H1 (cell line): ENCODE results near the gene CPHXL2. TPM values are rescaled to one million over a fixed set of nuclear protein-coding genes. Genes with fewer than 3 reads are reported as not detected.

ENCODE experiments used
- CTCF ChIA-PET: fragments of 300-600 bp; sonication (Branson Sonifier 250); formaldehyde crosslinking; loops from one replicate; lab custom pipeline; 2021; ENCODE audit not compliant: partially characterized antibody; lab: Charles Lee
- POLR2A ChIA-PET: fragments of 300-600 bp; sonication (Branson Sonifier 250); formaldehyde crosslinking; loops from one replicate; lab custom pipeline; 2021; ENCODE audit warnings: inconsistent platforms; ENCODE audit not compliant: partially characterized antibody; lab: Charles Lee
- DNase-seq, 2 experiments: peaks; one replicate each; pipeline versions ENCODE4 v3.0.0 to v3.0.0-alpha.2; 2010 to 2022; ENCODE audit warnings: low spot score in 2 of 2, low read depth in 1 of 2, mixed read lengths in 1 of 2
- FAIRE-seq: peaks from 2 replicates; lab custom pipeline; 2011; peaks lifted over from hg19 to GRCh38; lab: Jason Lieb, UNC
- H2AFZ ChIP-seq: 2 replicates; pipeline ENCODE4 v1.8.1; 2012; ENCODE audit warnings: low read length, inconsistent platforms
- H2AK5ac ChIP-seq: 2 replicates; pipeline ENCODE4 v1.6.1; 2013; ENCODE audit warnings: low read depth, low read length
- H2BK120ac ChIP-seq: replicated peaks from 2 replicates; pipeline ENCODE3; 2013; ENCODE audit warnings: low read depth, low read length, inconsistent platforms
- H2BK12ac ChIP-seq: 2 replicates; pipeline ENCODE4 v1.6.1; 2013; ENCODE audit warnings: low read depth, low read length
- H2BK15ac ChIP-seq: 2 replicates; pipeline ENCODE4 v1.6.1; 2013; ENCODE audit warnings: low read length
- H2BK20ac ChIP-seq: 2 replicates; pipeline ENCODE4 v1.6.1; 2013; ENCODE audit warnings: low read length
- H2BK5ac ChIP-seq: 2 replicates; pipeline ENCODE4 v1.6.1; 2013; ENCODE audit warnings: low read depth, low read length
- H3K14ac ChIP-seq: 2 replicates; pipeline ENCODE4 v1.6.1; 2013; ENCODE audit warnings: inconsistent platforms; ENCODE audit not compliant: insufficient read length
- H3K18ac ChIP-seq: 2 replicates; pipeline ENCODE4 v1.6.1; 2013; ENCODE audit warnings: low read length; ENCODE audit errors: extremely low read depth
- H3K23ac ChIP-seq: 2 replicates; pipeline ENCODE4 v1.6.1; 2013; ENCODE audit warnings: inconsistent platforms; ENCODE audit not compliant: insufficient read length
- H3K23me2 ChIP-seq: 2 replicates; pipeline ENCODE4 v1.6.1; 2013; ENCODE audit warnings: low read depth, low read length
- H3K27ac ChIP-seq: 2 replicates; pipeline ENCODE4 v1.6.1; 2011; ENCODE audit warnings: low read depth, low read length, inconsistent platforms
- H3K27me3 ChIP-seq, 4 experiments: replicated peaks in 1 of 4; 1 replicate in 1 of 4; 2 replicates in 3 of 4; pipeline versions ENCODE4 v1.6.1 to v1.8.1; 2011 to 2013; ENCODE audit warnings: low read length in 3 of 4, mild to moderate bottlenecking in 3 of 4, inconsistent platforms in 2 of 4, mixed read lengths in 2 of 4, moderate library complexity in 1 of 4; ENCODE audit not compliant: control insufficient read depth in 3 of 4, insufficient read depth in 3 of 4; ENCODE audit errors: extremely low read depth in 1 of 4
- H3K36me3 ChIP-seq, 4 experiments: 2 replicates each; pipeline versions ENCODE4 v1.6.1 to v1.8.1; 2011 to 2013; ENCODE audit warnings: mild to moderate bottlenecking in 4 of 4, low read length in 3 of 4, moderate library complexity in 2 of 4, control low read depth in 1 of 4, inconsistent platforms in 1 of 4; ENCODE audit not compliant: insufficient read depth in 4 of 4, control insufficient read depth in 2 of 4
- H3K4ac ChIP-seq: replicated peaks from 2 replicates; pipeline ENCODE3; 2013; ENCODE audit warnings: low read length, low read depth, mixed read lengths, inconsistent platforms; ENCODE audit not compliant: insufficient read length
- H3K4me1 ChIP-seq, 4 experiments: replicated peaks in 1 of 4; 1 replicate in 1 of 4; 2 replicates in 3 of 4; pipeline versions ENCODE4 v1.6.1 to v1.8.1; 2011 to 2013; ENCODE audit warnings: low read length in 3 of 4, inconsistent platforms in 2 of 4, mixed read lengths in 1 of 4; ENCODE audit not compliant: insufficient read depth in 4 of 4, control insufficient read depth in 3 of 4
- H3K4me2 ChIP-seq, 2 experiments: 2 replicates each; pipeline versions ENCODE4 v1.6.1 to v1.8.1; 2011 to 2013; ENCODE audit warnings: low read depth in 2 of 2, low read length in 2 of 2, control low read depth in 1 of 2, inconsistent platforms in 1 of 2, mild to moderate bottlenecking in 1 of 2; ENCODE audit not compliant: insufficient read depth in 1 of 2
- H3K4me3 ChIP-seq, 4 experiments: fragments of 200-600, 300-600 bp in 1 of 4; sonication (generic), shearing (Covaris generic), sonication (Bioruptor Twin) in 1 of 4; 2 replicates each; pipeline versions ENCODE4 v1.5.1 to v1.8.1; 2011 to 2016; ENCODE audit warnings: low read length in 4 of 4, low read depth in 3 of 4, control low read depth in 2 of 4, inconsistent platforms in 2 of 4, mild to moderate bottlenecking in 2 of 4, mixed read lengths in 1 of 4, moderate library complexity in 1 of 4; ENCODE audit not compliant: insufficient read depth in 2 of 4; ENCODE audit errors: extremely low read depth in 1 of 4
- H3K56ac ChIP-seq: replicated peaks from 2 replicates; pipeline ENCODE3; 2013; ENCODE audit warnings: low read depth, mild to moderate bottlenecking, mixed read lengths, low read length, inconsistent platforms; ENCODE audit not compliant: insufficient read length
- H3K79me1 ChIP-seq: 2 replicates; pipeline ENCODE4 v1.6.1; 2013; ENCODE audit warnings: low read depth, low read length, control low read depth
- H3K79me2 ChIP-seq, 2 experiments: 2 replicates each; pipeline versions ENCODE4 v1.6.1 to v1.8.1; 2012 to 2013; ENCODE audit warnings: low read length in 2 of 2, mild to moderate bottlenecking in 2 of 2, inconsistent platforms in 1 of 2; ENCODE audit not compliant: insufficient read depth in 2 of 2, control insufficient read depth in 1 of 2
- H3K9ac ChIP-seq, 4 experiments: replicated peaks in 1 of 4; 1 replicate in 1 of 4; 2 replicates in 3 of 4; pipeline versions ENCODE4 v1.6.1 to v1.8.1; 2011 to 2013; ENCODE audit warnings: low read depth in 3 of 4, low read length in 3 of 4, control low read depth in 2 of 4, mild to moderate bottlenecking in 2 of 4, moderate library complexity in 2 of 4, inconsistent platforms in 1 of 4; ENCODE audit errors: extremely low read depth in 1 of 4
- H3K9me3 ChIP-seq, 2 experiments: 2 replicates each; pipeline versions ENCODE4 v1.6.1 to v1.8.1; 2012 to 2013; ENCODE audit warnings: mild to moderate bottlenecking in 2 of 2, moderate library complexity in 2 of 2, control low read depth in 1 of 2, inconsistent platforms in 1 of 2, low read depth in 1 of 2, low read length in 1 of 2, mixed read lengths in 1 of 2; ENCODE audit not compliant: insufficient read depth in 2 of 2
- H4K20me1 ChIP-seq, 2 experiments: replicated peaks in 1 of 2; 2 replicates each; pipeline versions ENCODE3 to v1.8.1; 2011 to 2013; ENCODE audit warnings: inconsistent platforms in 2 of 2, low read length in 2 of 2, mild to moderate bottlenecking in 1 of 2; ENCODE audit not compliant: insufficient read depth in 2 of 2, control insufficient read depth in 1 of 2
- H4K5ac ChIP-seq: 2 replicates; pipeline ENCODE4 v1.6.1; 2013; ENCODE audit warnings: low read length, low read depth, mixed read lengths, inconsistent platforms; ENCODE audit not compliant: insufficient read length
- H4K8ac ChIP-seq: 2 replicates; pipeline ENCODE4 v1.8.0; 2013; ENCODE audit warnings: mild to moderate bottlenecking, moderate library complexity, low read length, inconsistent platforms; ENCODE audit not compliant: insufficient read depth; ENCODE audit errors: extremely low read depth
- H4K91ac ChIP-seq: replicated peaks from 2 replicates; pipeline ENCODE3; 2013; ENCODE audit warnings: low read length, mixed read lengths, inconsistent platforms; ENCODE audit not compliant: insufficient read length
- ASH2L ChIP-seq: fragments of 200-600, 300-600 bp; sonication (generic); IDR thresholded peaks from one replicate; pipeline ENCODE4 v1.7.1; 2017; ENCODE audit warnings: low read length
- CBX5 ChIP-seq: fragments of 300-800, 300-1000 bp; sonication (generic); IDR thresholded peaks from 2 replicates; pipeline ENCODE4 v1.7.1; 2016; ENCODE audit warnings: antibody characterized with exemption, low read length, low read depth
- CTBP2 ChIP-seq: IDR thresholded peaks from 2 replicates; pipeline ENCODE4 v1.7.0; 2011; ENCODE audit warnings: borderline replicate concordance, mild to moderate bottlenecking, moderate library complexity, mixed read lengths, low read length; ENCODE audit not compliant: insufficient read depth, insufficient read length
- E2F6 ChIP-seq: IDR thresholded peaks from 2 replicates; pipeline ENCODE4 v1.6.1; 2012; ENCODE audit warnings: inconsistent platforms
- HDAC6 ChIP-seq: IDR thresholded peaks from one replicate; pipeline ENCODE4 v1.7.1; 2012; ENCODE audit warnings: low read depth, mild to moderate bottlenecking, inconsistent platforms, low read length, moderate library complexity
- POLR2A ChIP-seq, 2 experiments: IDR thresholded peaks; 1 replicate in 1 of 2; 2 replicates in 1 of 2; pipeline ENCODE4 v1.6.1; 2011; ENCODE audit warnings: low read depth in 2 of 2, low read length in 2 of 2, mild to moderate bottlenecking in 2 of 2; ENCODE audit errors: control extremely low read depth in 1 of 2
- RBBP5 ChIP-seq: IDR thresholded peaks from 2 replicates; pipeline ENCODE4 v1.7.1; 2012; ENCODE audit warnings: low read depth, mild to moderate bottlenecking, inconsistent platforms, low read length, moderate library complexity, borderline replicate concordance
- SAP30 ChIP-seq: fragments of 300-600 bp; sonication (generic); IDR thresholded peaks from 2 replicates; pipeline ENCODE4 v1.7.1; 2012; ENCODE audit warnings: low read length, moderate library complexity, mild to moderate bottlenecking, inconsistent platforms; ENCODE audit not compliant: insufficient read depth, insufficient replicate concordance
- SIN3A ChIP-seq, 2 experiments: IDR thresholded peaks in 1 of 2; conservative IDR thresholded peaks in 1 of 2; 2 replicates each; pipeline ENCODE4 v1.6.1; 2011 to 2012; ENCODE audit warnings: low read length in 2 of 2, improper control_type of control experiment in 1 of 2, low read depth in 1 of 2, mild to moderate bottlenecking in 1 of 2
- SP1 ChIP-seq: IDR thresholded peaks from 2 replicates; pipeline ENCODE4 v1.6.1; 2011; ENCODE audit warnings: low read depth, low read length
- WGBS, 2 experiments: shearing (Covaris generic) in 1 of 2; methylation state at CpG; one replicate each; pipeline versions ENCODE4 v1.1.6 to v1.1.7; 2013 to 2015; ENCODE audit warnings: low lambda C conversion rate in 2 of 2, mixed read lengths in 2 of 2, inconsistent platforms in 1 of 2, low coverage in 1 of 2, missing lambda C conversion rate in 1 of 2; ENCODE audit not compliant: insufficient replicate concordance in 2 of 2, insufficient coverage in 1 of 2, insufficient read length in 1 of 2; ENCODE audit errors: extremely low coverage in 1 of 2, missing lambda C conversion rate in 1 of 2; 5-methylcytosine and 5-hydroxymethylcytosine counted together
- polyA plus RNA-seq, 7 experiments: library from polyadenylated mRNA; depleted of rRNA in 3 of 7; stranded (reverse) in 5 of 7; unstranded in 2 of 7; fragments of >200 nt in 5 of 7; fragments of 200-250 nt in 2 of 7; gene quantifications; 1 replicate in 5 of 7; 2 replicates in 1 of 7; 4 replicates in 1 of 7; pipeline versions ENCODE4 v1.2.1 to v1.2.3, GENCODE V29; 2011 to 2013; ENCODE audit warnings: missing spikeins in 2 of 7, mixed read lengths in 2 of 7
- total RNA-seq: library from RNA; stranded (reverse); fragmentation: NEBNext Ultra II Directional; extraction: Animal tissue kit (Norgen Biotek cat#: 25700); gene quantifications from 2 replicates; pipeline ENCODE4 v1.2.1, GENCODE V29; 2021
- TF ChIP-seq, protein P1 (sequence below), 3 experiments: IDR thresholded peaks; 1 replicate in 2 of 3; 2 replicates in 1 of 3; pipeline versions ENCODE4 v1.5.1 to v1.6.1; 2011; ENCODE audit warnings: low read length in 3 of 3, mild to moderate bottlenecking in 3 of 3, inconsistent platforms in 2 of 3, low read depth in 1 of 3, moderate library complexity in 1 of 3; ENCODE audit not compliant: insufficient read depth in 1 of 3; ENCODE audit errors: control extremely low read depth in 1 of 3

The CPHXL2 gene
- total and polyA plus RNA-seq, 2 of the 8 experiments (the other 6 are each of a cell fraction or from before 2014, with no cell fraction given), result not detected

DNA sequence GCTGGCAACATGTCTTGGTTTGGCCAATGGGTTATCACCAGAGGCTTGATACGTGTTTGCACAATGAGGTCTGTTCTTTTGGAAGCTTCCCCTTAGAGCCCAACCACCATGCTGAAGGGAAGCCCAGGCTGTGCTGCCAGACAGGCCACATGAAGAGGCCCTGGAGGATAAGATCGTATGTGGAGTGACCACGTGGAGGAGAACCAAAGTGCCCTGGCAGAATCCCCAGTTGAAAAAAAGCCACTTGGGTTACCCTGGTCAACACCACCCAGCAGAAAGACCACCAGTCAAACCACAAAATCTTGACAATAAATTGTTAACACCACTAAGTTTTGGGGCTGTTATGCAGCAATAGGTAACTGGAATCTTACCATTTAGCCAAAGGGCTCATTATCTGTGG, 46.8 kb downstream of the CPHXL2 start:
- FAIRE-seq (no peak), DNase-seq (no peak)
- H3K9ac ChIP-seq, result no peak overlapping the region
- H3K4me2 ChIP-seq, result no peak overlapping the region
- no peaks in the 10 kb centered on the region for H3K79me2 ChIP-seq
- ChIA-PET POLR2A (interaction anchor here (1.3 to 3.7 kb wide), 3 partner anchors 14 to 114 kb away, joined by 3 to 14 read pairs (median 3); partner anchors contain the start of genes KARS1 and TERF2IP), CTCF (no interaction called here)
- no peak overlapping the region for H4K8ac ChIP-seq
- H3K79me1 ChIP-seq, result no peaks in the 10 kb centered on the region
- H2BK15ac ChIP-seq, result no peak overlapping the region
- no peak overlapping the region for H3K18ac ChIP-seq
- H2BK120ac ChIP-seq, result no peak overlapping the region
- H2AFZ ChIP-seq, result no peak overlapping the region
- H4K91ac ChIP-seq, result no peak overlapping the region
- no peaks in the 10 kb centered on the region for H3K27me3 ChIP-seq
- no peak overlapping the region for H3K4me3 ChIP-seq
- no peak overlapping the region for H3K23ac ChIP-seq
- no peak overlapping the region for H2BK12ac ChIP-seq
- no peak overlapping the region for H3K4ac ChIP-seq
- no peak overlapping the region for H2AK5ac ChIP-seq
- H3K4me1 ChIP-seq, result no peaks in the 10 kb centered on the region
- peaks cover 0 to 6% of the 10 kb centered on the region in 2 experiments for H4K20me1 ChIP-seq
- no peak overlapping the region for H2BK20ac ChIP-seq
- no peak overlapping the region for H2BK5ac ChIP-seq
- WGBS, 2 experiments, result 86% methylated on average over 3 of the region's 3 CpGs; no CpG with 5 or more reads in 1 of the 2 experiments
- H3K36me3 ChIP-seq, result peaks cover 48 to 92% (median 74%) of the 10 kb centered on the region in 4 experiments
- H4K5ac ChIP-seq, result no peak overlapping the region
- no peaks in the 10 kb centered on the region; the same call in 1 of the 2 replicates for H3K23me2 ChIP-seq
- H3K9me3 ChIP-seq, result no peaks in the 10 kb centered on the region
- no peak overlapping the region for H3K14ac ChIP-seq
- no peak overlapping the region for H3K27ac ChIP-seq
- no peak overlapping the region for H3K56ac ChIP-seq
- no peak for TF ChIP-seq ASH2L
- TF ChIP-seq HDAC6, result no peak
- no peak for TF ChIP-seq SAP30
- no peak for TF ChIP-seq SP1
- no peak for TF ChIP-seq CBX5
- no peak for TF ChIP-seq SIN3A (conservative IDR thresholded peaks at IDR 0.05 in 1 of 2, IDR thresholded peaks at IDR 0.05 in 1 of 2; ENCODE audit: low read depth in 1 of 2, low read length in 2 of 2)
- TF ChIP-seq RBBP5, result no peak
- no peak for TF ChIP-seq POLR2A (IDR thresholded peaks at IDR 0.05; ENCODE audit: control extremely low read depth in 1 of 2, low read depth in 2 of 2, low read length in 2 of 2)
- no peak for TF ChIP-seq CTBP2
- TF ChIP-seq, protein P1, sequence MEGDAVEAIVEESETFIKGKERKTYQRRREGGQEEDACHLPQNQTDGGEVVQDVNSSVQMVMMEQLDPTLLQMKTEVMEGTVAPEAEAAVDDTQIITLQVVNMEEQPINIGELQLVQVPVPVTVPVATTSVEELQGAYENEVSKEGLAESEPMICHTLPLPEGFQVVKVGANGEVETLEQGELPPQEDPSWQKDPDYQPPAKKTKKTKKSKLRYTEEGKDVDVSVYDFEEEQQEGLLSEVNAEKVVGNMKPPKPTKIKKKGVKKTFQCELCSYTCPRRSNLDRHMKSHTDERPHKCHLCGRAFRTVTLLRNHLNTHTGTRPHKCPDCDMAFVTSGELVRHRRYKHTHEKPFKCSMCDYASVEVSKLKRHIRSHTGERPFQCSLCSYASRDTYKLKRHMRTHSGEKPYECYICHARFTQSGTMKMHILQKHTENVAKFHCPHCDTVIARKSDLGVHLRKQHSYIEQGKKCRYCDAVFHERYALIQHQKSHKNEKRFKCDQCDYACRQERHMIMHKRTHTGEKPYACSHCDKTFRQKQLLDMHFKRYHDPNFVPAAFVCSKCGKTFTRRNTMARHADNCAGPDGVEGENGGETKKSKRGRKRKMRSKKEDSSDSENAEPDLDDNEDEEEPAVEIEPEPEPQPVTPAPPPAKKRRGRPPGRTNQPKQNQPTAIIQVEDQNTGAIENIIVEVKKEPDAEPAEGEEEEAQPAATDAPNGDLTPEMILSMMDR (IDR thresholded peaks at IDR 0.05; ENCODE audit: control extremely low read depth in 1 of 3, insufficient read depth in 1 of 3, low read depth in 1 of 3, low read length in 3 of 3), result no peak
- no peak for TF ChIP-seq E2F6
